HepG2 (cell line): ENCODE results near the gene RNF208. TPM values are rescaled to one million over a fixed set of nuclear protein-coding genes. Genes with fewer than 3 reads are reported as not detected.

Experiments used
- ATAC-seq: fragments of 200-7000 bp; cut with Tn5 transposase; 3 replicates; pipeline ENCODE4 v1.9.1; 2020; ENCODE audit warnings: mild to moderate bottlenecking, moderate library complexity
- BruUV-seq: library from RNA; stranded (reverse); fragments of 400-500 nt; replicated peaks from 2 replicates; lab custom pipeline; 2021; lab: Mats Ljungman, UMichigan
- CTCF ChIA-PET: fragments of 300-600 bp; formaldehyde crosslinking; extraction: SDS; loops from one replicate; lab custom pipeline; 2021; ENCODE audit warnings: low total read pairs, inconsistent platforms, low intra/inter-chr PET ratio; lab: Yijun Ruan, JAX
- POLR2A ChIA-PET: fragments of 350-600 bp; sonication (Branson Sonifier 250); formaldehyde crosslinking; loops from one replicate; lab custom pipeline; 2020; ENCODE audit warnings: antibody characterized with exemption, inconsistent platforms; lab: Yijun Ruan, JAX
- DNase-seq: peaks from one replicate; pipeline ENCODE4 v3.0.0-alpha.2; 2015; ENCODE audit warnings: low spot score
- FAIRE-seq: peaks from 3 replicates; lab custom pipeline; 2011; peaks lifted over from hg19 to GRCh38; lab: Jason Lieb, UNC
- H2AFZ ChIP-seq: one replicate; pipeline ENCODE4 v1.6.1; 2011; ENCODE audit warnings: low read length, inconsistent platforms
- H3K27ac ChIP-seq: fragments of 300-600 bp; 3 replicates; pipeline ENCODE4 v1.8.0; 2011; ENCODE audit warnings: mixed run types, mild to moderate bottlenecking, mixed read lengths, low read length, inconsistent platforms; ENCODE audit not compliant: insufficient read depth; ENCODE audit errors: extremely low read length
- H3K27me3 ChIP-seq, 2 experiments: fragments of 200-600 bp in 1 of 2; 2 replicates in 1 of 2; 3 replicates in 1 of 2; pipeline versions ENCODE4 v1.6.0 to v1.8.0; 2011; ENCODE audit warnings: low read length in 2 of 2, mild to moderate bottlenecking in 2 of 2, moderate library complexity in 2 of 2, inconsistent platforms in 1 of 2; ENCODE audit not compliant: insufficient read depth in 2 of 2, control insufficient read depth in 1 of 2
- H3K36me3 ChIP-seq, 2 experiments: fragments of 200-600 bp in 1 of 2; replicated peaks in 1 of 2; 2 replicates in 1 of 2; 3 replicates in 1 of 2; pipeline versions ENCODE4 v1.5.1 to v1.8.0; 2011; ENCODE audit warnings: low read length in 2 of 2, inconsistent platforms in 1 of 2; ENCODE audit not compliant: insufficient read depth in 2 of 2, control insufficient read depth in 1 of 2
- H3K4me1 ChIP-seq: 2 replicates; pipeline ENCODE4 v1.5.1; 2012; ENCODE audit warnings: low read length, inconsistent platforms; ENCODE audit not compliant: insufficient read depth
- H3K4me2 ChIP-seq: 2 replicates; pipeline ENCODE4 v1.6.0; 2011; ENCODE audit warnings: low read depth, low read length, inconsistent platforms
- H3K4me3 ChIP-seq, 3 experiments: fragments of 200-600 bp in 1 of 3; sonication (generic), shearing (Covaris generic) in 1 of 3; replicated peaks in 1 of 3; 2 replicates each; pipeline ENCODE4 v1.5.1; 2011 to 2016; ENCODE audit warnings: low read length in 3 of 3, inconsistent platforms in 2 of 3, low read depth in 2 of 3, mild to moderate bottlenecking in 2 of 3, control low read depth in 1 of 3, mixed read lengths in 1 of 3; ENCODE audit not compliant: insufficient read depth in 1 of 3
- H3K79me2 ChIP-seq: one replicate; pipeline ENCODE4 v1.6.1; 2011; ENCODE audit warnings: low read length, inconsistent platforms; ENCODE audit not compliant: insufficient read depth
- H3K9ac ChIP-seq: 2 replicates; pipeline ENCODE4 v1.6.0; 2011; ENCODE audit warnings: mild to moderate bottlenecking, low read depth, low read length, inconsistent platforms; ENCODE audit not compliant: insufficient read depth
- H3K9me3 ChIP-seq: 2 replicates; pipeline ENCODE4 v1.5.1; 2012; ENCODE audit warnings: mild to moderate bottlenecking, low read length
- H4K20me1 ChIP-seq: 2 replicates; pipeline ENCODE4 v1.6.0; 2011; ENCODE audit warnings: inconsistent platforms, mild to moderate bottlenecking, low read length, moderate library complexity; ENCODE audit not compliant: insufficient read depth
- CBX5 ChIP-seq: sonication (generic); formaldehyde crosslinking; IDR thresholded peaks from 2 replicates; pipeline ENCODE4 v1.4.0; 2020; ENCODE audit warnings: missing genetic modification reagents, borderline replicate concordance
- CEBPG ChIP-seq: IDR thresholded peaks from 2 replicates; pipeline ENCODE4 v1.6.1; 2016
- EP300 ChIP-seq, 3 experiments: sonication (generic) in 1 of 3; formaldehyde crosslinking in 1 of 3; IDR thresholded peaks; 2 replicates each; pipeline versions ENCODE4 v1.5.1 to v1.6.1; 2011 to 2020; ENCODE audit warnings: low read depth in 2 of 3, low read length in 2 of 3, borderline replicate concordance in 1 of 3, improper control_type of control experiment in 1 of 3, mild to moderate bottlenecking in 1 of 3, missing genetic modification reagents in 1 of 3, moderate library complexity in 1 of 3
- GATAD1 ChIP-seq: IDR thresholded peaks from 2 replicates; pipeline ENCODE4 v1.6.1; 2016; ENCODE audit warnings: missing genetic modification reagents, missing compliant biosample characterization
- HNRNPK ChIP-seq: fragments of 200-400 bp; formaldehyde crosslinking; IDR thresholded peaks from 2 replicates; pipeline ENCODE4 v1.6.1; 2018; ENCODE audit warnings: low read length, low read depth, moderate library complexity, mild to moderate bottlenecking; ENCODE audit not compliant: poor library complexity, severe bottlenecking
- LCORL ChIP-seq, 2 experiments: fragments of 450-650 bp in 1 of 2; sonication (generic) in 1 of 2; formaldehyde crosslinking in 1 of 2; IDR thresholded peaks; 2 replicates each; pipeline versions ENCODE4 v1.5.0 to v1.6.1; 2017 to 2020; ENCODE audit warnings: antibody characterized with exemption in 1 of 2, missing genetic modification reagents in 1 of 2
- MBD4 ChIP-seq: IDR thresholded peaks from 2 replicates; pipeline ENCODE4 v1.6.1; 2012; ENCODE audit warnings: low read length, inconsistent platforms, borderline replicate concordance
- MXD3 ChIP-seq: IDR thresholded peaks from 2 replicates; pipeline ENCODE4 v1.6.1; 2016; ENCODE audit warnings: mild to moderate bottlenecking, missing biosample characterization, missing genetic modification reagents
- PAWR ChIP-seq: sonication (generic); formaldehyde crosslinking; IDR thresholded peaks from 2 replicates; pipeline ENCODE4 v1.4.0; 2020; ENCODE audit warnings: missing genetic modification reagents, mild to moderate bottlenecking, borderline replicate concordance
- RARA ChIP-seq: IDR thresholded peaks from 2 replicates; pipeline ENCODE4 v1.6.1; 2016; ENCODE audit warnings: missing genetic modification reagents, missing compliant biosample characterization
- SAP130 ChIP-seq: IDR thresholded peaks from 2 replicates; pipeline ENCODE4 v1.6.1; 2016; ENCODE audit warnings: low read depth
- SIN3A ChIP-seq: IDR thresholded peaks from 2 replicates; pipeline ENCODE4 v1.6.1; 2011; ENCODE audit warnings: low read depth, mild to moderate bottlenecking, control low read depth, low read length, borderline replicate concordance
- STAG1 ChIP-seq: sonication (generic); formaldehyde crosslinking; IDR thresholded peaks from 2 replicates; pipeline ENCODE4 v1.4.0; 2020; ENCODE audit warnings: missing genetic modification reagents
- TEAD3 ChIP-seq: optimal IDR thresholded peaks from 2 replicates; pipeline ENCODE3; 2016; ENCODE audit warnings: borderline replicate concordance
- ZBTB10 ChIP-seq: sonication (generic); formaldehyde crosslinking; IDR thresholded peaks from 2 replicates; pipeline ENCODE4 v1.4.0; 2020; ENCODE audit warnings: missing genetic modification reagents, borderline replicate concordance
- ZFY ChIP-seq: sonication (generic); formaldehyde crosslinking; IDR thresholded peaks from 2 replicates; pipeline ENCODE4 v1.4.0; 2020; ENCODE audit warnings: missing genetic modification reagents
- ZNF225 ChIP-seq: sonication (generic); formaldehyde crosslinking; IDR thresholded peaks from 2 replicates; pipeline ENCODE4 v1.4.0; 2020; ENCODE audit warnings: mild to moderate bottlenecking, missing genetic modification reagents
- ZNF781 ChIP-seq: sonication (generic); formaldehyde crosslinking; IDR thresholded peaks from 2 replicates; pipeline ENCODE4 v1.5.1; 2020; ENCODE audit warnings: borderline replicate concordance, mild to moderate bottlenecking, missing genetic modification reagents; ENCODE audit errors: not compliant biosample characterization
- ZNF788 ChIP-seq: sonication (generic); formaldehyde crosslinking; IDR thresholded peaks from 2 replicates; pipeline ENCODE4 v1.5.0; 2020; ENCODE audit warnings: mild to moderate bottlenecking, missing genetic modification reagents, borderline replicate concordance
- ZSCAN20 ChIP-seq: sonication (generic); formaldehyde crosslinking; IDR thresholded peaks from 2 replicates; pipeline ENCODE4 v1.4.0; 2020; ENCODE audit warnings: missing genetic modification reagents, mild to moderate bottlenecking, borderline replicate concordance
- WGBS: methylation state at CpG from one replicate; pipeline ENCODE4 v1.1.6; 2017; ENCODE audit warnings: low lambda C conversion rate; 5-methylcytosine and 5-hydroxymethylcytosine counted together
- in situ Hi-C: cut with HindIII; loops from 2 replicates; pipeline ENCODE4 v1.10.0; 2017; ENCODE audit warnings: low pct_unique_long_range_greater_than_20kb; ENCODE audit not compliant: extremely low pct_ligation_motif_present
- intact Hi-C: fragments of 100-400 bp; cut with micrococcal nuclease; formaldehyde crosslinking; loops from one replicate; pipeline ENCODE4 v1.10.0; 2022; ENCODE audit not compliant: unreplicated experiment
- polyA plus RNA-seq, 8 experiments: library from polyadenylated mRNA; depleted of rRNA in 3 of 8; stranded (reverse) in 7 of 8; unstranded in 1 of 8; fragments of >200 nt; fragmentation: Illumina TruSeq in 4 of 8; extraction: Trizol in 4 of 8; gene quantifications; 2 replicates each; pipeline versions ENCODE4 v1.2.1 to v1.2.3, GENCODE V29; 2011 to 2016; ENCODE audit warnings: low read depth in 4 of 8, missing spikeins in 1 of 8, mixed read lengths in 1 of 8; ENCODE audit not compliant: insufficient read depth in 1 of 8
- total RNA-seq, 5 experiments: library from RNA; depleted of rRNA; stranded (reverse); fragments of >200 nt; fragmentation: Illumina TruSeq; extraction: Trizol; gene quantifications; 2 replicates each; pipeline ENCODE4 v1.2.3, GENCODE V29; 2016; ENCODE audit warnings: low read depth in 1 of 5

Gene RNF208
- total and polyA plus RNA-seq, 2 of the 13 experiments (the other 11 are each of a cell fraction or from before 2014, with no cell fraction given): 1.6 to 2.1 TPM

DNA sequence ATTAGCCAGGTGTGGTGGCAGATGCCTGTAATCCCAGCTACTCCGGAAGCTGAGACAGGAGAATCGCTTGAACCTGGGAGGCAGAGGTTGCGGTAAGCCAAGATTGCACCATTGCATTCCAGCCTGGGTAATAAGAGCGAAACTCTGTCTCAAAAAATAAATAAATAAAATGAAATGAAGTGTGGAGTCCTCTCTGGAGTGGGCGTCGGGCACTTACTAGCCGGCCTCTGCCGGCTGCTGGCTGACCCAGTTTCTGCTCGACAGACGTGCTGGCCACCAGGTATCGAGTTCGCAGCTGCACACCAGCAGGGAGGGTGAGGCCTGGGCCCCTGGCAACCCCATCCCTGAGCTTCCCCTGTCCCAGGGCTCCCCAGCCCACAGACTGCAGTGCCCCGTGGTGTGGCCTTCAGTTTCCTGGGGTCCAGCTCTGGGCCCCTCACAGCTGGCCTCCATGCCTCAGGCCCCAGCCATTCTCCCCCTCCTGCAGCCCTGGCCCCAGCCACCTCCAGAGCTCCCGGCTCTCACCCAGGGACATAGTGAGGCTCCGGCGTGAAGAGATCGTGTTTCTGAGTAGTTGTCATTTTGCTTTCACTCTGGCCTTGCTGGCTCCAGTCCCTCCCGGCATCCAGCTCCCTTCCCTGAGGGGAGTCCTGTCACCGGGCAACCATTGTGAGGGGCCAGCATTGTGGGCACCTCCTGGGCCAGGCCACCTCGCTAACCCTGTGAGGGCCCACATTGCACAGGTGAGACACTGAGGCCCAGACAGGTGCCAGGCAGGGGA, 25.3 kb upstream of the RNF208 start:
- Histone ChIP-seq H3K4me1 (peaks cover 86% of the 10 kb centered on the region), H3K4me3 (peak overlapping the region; percentile 7 to 64 (median 18); a peak in 2 of 6 replicates), H3K9me3 (no peaks in the 10 kb centered on the region), H3K36me3 (peaks cover 4 to 13% of the 10 kb centered on the region in 2 experiments; a peak in 4 of 5 replicates), H3K27me3 (peaks cover 2 to 9% of the 10 kb centered on the region in 2 experiments; a peak in 2 of 5 replicates), H3K4me2 (peak overlapping the region; percentile 87), H3K27ac (no peak overlapping the region), H2AFZ (no peak overlapping the region), H3K9ac (peak overlapping the region; percentile 7; the same call in 1 of the 2 replicates), H4K20me1 (peaks cover 19% of the 10 kb centered on the region), H3K79me2 (peaks cover 16% of the 10 kb centered on the region)
- 5% methylated on average over 15 of the region's 20 CpGs for WGBS
- POLR2A ChIA-PET: interaction anchor here (0.5 to 1.3 kb wide), 4 partner anchors 30 to 96 kb away, joined by 3 to 8 read pairs (median 4); partner anchors contain the start of genes TOR4A and TPRN
- no peak for FAIRE-seq
- no TSS peak for BruUV-seq
- no peak for DNase-seq
- in situ Hi-C loops: no loop called here
- peak; percentile 2; the same call in 2 of the 3 replicates for ATAC-seq
- intact Hi-C loops: no loop called here
- CTCF ChIA-PET: interaction anchor here (1.1 kb wide), 1 partner anchor 11 kb away, joined by 3 read pairs; no protein-coding TSS in a partner anchor
- TF ChIP-seq CBX5 (CRISPR knock-in tag) (0 out of 2 replicates have a peak, but pooled peaks have one; percentile 4), PAWR (CRISPR knock-in tag) (no peak), SAP130 (CRISPR knock-in tag) (peak; percentile 2; the same call in 1 of the 2 replicates), ZBTB10 (CRISPR knock-in tag) (no peak), ZNF781 (CRISPR knock-in tag) (no peak), RARA (CRISPR knock-in tag) (peak; percentile 16; the same call in 1 of the 2 replicates), GATAD1 (no peak), CEBPG (CRISPR knock-in tag) (0 out of 2 replicates have a peak, but pooled peaks have one; percentile 26), ZNF788 (CRISPR knock-in tag) (0 out of 2 replicates have a peak, but pooled peaks have one; percentile 0), EP300 (IDR thresholded peaks at IDR 0.05; ENCODE audit: low read depth in 2 of 2, low read length in 2 of 2) (no peak), EP300 (CRISPR knock-in tag; IDR thresholded peaks at IDR 0.05; ENCODE audit: borderline replicate concordance) (no peak), ZNF225 (CRISPR knock-in tag) (no peak), TEAD3 (CRISPR knock-in tag) (peak; percentile 52), MBD4 (no peak), ZSCAN20 (no peak), MXD3 (no peak), ZFY (peak; percentile 42; the same call in 1 of the 2 replicates), LCORL (IDR thresholded peaks at IDR 0.05) (no peak), LCORL (CRISPR knock-in tag; IDR thresholded peaks at IDR 0.05) (0 out of 2 replicates have a peak, but pooled peaks have one; percentile 20), SIN3A (peak; percentile 29; the same call in 1 of the 2 replicates), HNRNPK (no peak), STAG1 (CRISPR knock-in tag) (no peak)
